Esophagus squamous epithelium (tissue), 4 donors: Measurements from ENCODE around the gene GPC5.

Source experiments
- POLR2A ChIP-seq, 4 donors: fragments of 450-650 bp; IDR thresholded peaks; one replicate each; pipeline ENCODE4 v1.6.1; 2017; ENCODE audit warnings: antibody characterized with exemption in 4 of 4, mild to moderate bottlenecking in 4 of 4, moderate library complexity in 3 of 4
- TF ChIP-seq, protein P1 (sequence below), 6 experiments: fragments of 450-650 bp in 4 of 6; fragments of 200-600 bp in 2 of 6; sonication (generic) in 2 of 6; IDR thresholded peaks; one replicate each; pipeline ENCODE4 v1.5.1; 2016 to 2019; ENCODE audit warnings: antibody characterized with exemption in 6 of 6, mild to moderate bottlenecking in 4 of 6, moderate library complexity in 4 of 6

DNA sequence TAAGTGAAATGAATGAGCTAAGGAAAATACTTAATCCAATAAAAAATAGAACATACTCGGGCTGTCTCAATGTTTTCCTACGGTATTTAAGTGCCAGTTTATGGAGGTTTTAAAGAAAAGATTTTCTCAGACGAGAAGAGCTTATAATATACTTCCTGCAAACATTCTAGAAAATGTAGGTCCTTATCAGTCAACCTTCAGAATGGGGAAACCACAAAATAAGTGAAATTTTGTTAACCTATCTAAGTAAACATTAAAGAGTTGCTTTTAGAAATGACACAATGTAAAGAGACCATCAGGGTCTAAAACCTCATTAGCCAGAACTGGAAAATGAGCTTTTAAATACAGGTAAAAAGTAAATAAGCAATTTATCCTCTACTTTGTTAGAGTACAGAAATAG lies 38.8 kb upstream of the GPC5 start:
- TF ChIP-seq, protein P1, sequence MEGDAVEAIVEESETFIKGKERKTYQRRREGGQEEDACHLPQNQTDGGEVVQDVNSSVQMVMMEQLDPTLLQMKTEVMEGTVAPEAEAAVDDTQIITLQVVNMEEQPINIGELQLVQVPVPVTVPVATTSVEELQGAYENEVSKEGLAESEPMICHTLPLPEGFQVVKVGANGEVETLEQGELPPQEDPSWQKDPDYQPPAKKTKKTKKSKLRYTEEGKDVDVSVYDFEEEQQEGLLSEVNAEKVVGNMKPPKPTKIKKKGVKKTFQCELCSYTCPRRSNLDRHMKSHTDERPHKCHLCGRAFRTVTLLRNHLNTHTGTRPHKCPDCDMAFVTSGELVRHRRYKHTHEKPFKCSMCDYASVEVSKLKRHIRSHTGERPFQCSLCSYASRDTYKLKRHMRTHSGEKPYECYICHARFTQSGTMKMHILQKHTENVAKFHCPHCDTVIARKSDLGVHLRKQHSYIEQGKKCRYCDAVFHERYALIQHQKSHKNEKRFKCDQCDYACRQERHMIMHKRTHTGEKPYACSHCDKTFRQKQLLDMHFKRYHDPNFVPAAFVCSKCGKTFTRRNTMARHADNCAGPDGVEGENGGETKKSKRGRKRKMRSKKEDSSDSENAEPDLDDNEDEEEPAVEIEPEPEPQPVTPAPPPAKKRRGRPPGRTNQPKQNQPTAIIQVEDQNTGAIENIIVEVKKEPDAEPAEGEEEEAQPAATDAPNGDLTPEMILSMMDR (IDR thresholded peaks at IDR 0.05) = no peak
- no peak for TF ChIP-seq POLR2A (IDR thresholded peaks at IDR 0.05)
